SK-N-SH (cell line): ENCODE results near the gene ELMO1. TPM values are rescaled to one million over a fixed set of nuclear protein-coding genes. Genes with fewer than 3 reads are reported as not detected.

Experiments
- CTCF ChIA-PET: fragments of 300-600, 350-600 bp; formaldehyde crosslinking; extraction: SDS; loops from one replicate; lab custom pipeline; 2021; lab: Yijun Ruan, JAX
- POLR2A ChIA-PET: fragments of 350-600 bp; sonication (Branson Sonifier 250); formaldehyde crosslinking; extraction: SDS; loops from one replicate; lab custom pipeline; 2020; ENCODE audit warnings: antibody characterized with exemption, inconsistent platforms; lab: Yijun Ruan, JAX
- DNase-seq: peaks from one replicate; pipeline ENCODE4 v3.0.0; 2012
- H2AFZ ChIP-seq: fragments of 200-600 bp; sonication (generic); 2 replicates; pipeline ENCODE4 v1.8.1; 2016; ENCODE audit warnings: antibody characterized with exemption, mild to moderate bottlenecking, low read depth
- H3F3A ChIP-seq: fragments of 200-600 bp; sonication (generic); replicated peaks from 2 replicates; pipeline ENCODE3; 2016; ENCODE audit warnings: antibody characterized with exemption, mild to moderate bottlenecking; ENCODE audit not compliant: insufficient read depth
- H3K27ac ChIP-seq, 2 experiments: fragments of 200-500 bp in 1 of 2; fragments of 200-600 bp in 1 of 2; sonication (Bioruptor generic) in 1 of 2; sonication (generic), shearing (Covaris generic) in 1 of 2; 2 replicates each; pipeline versions ENCODE4 v1.5.1 to v1.6.1; 2014 to 2016; ENCODE audit warnings: low read depth in 2 of 2, inconsistent platforms in 1 of 2, low read length in 1 of 2, mild to moderate bottlenecking in 1 of 2, mixed read lengths in 1 of 2
- H3K27me3 ChIP-seq: fragments of 200-600 bp; sonication (generic), shearing (Covaris generic); 2 replicates; pipeline ENCODE4 v1.6.1; 2016; ENCODE audit warnings: mixed run types; ENCODE audit not compliant: insufficient read depth
- H3K36me3 ChIP-seq, 2 experiments: fragments of 200-500 bp in 1 of 2; fragments of 200-600 bp in 1 of 2; sonication (Bioruptor generic) in 1 of 2; sonication (generic) in 1 of 2; replicated peaks in 1 of 2; 2 replicates each; pipeline versions ENCODE3 to v1.5.1; 2014 to 2016; ENCODE audit warnings: low read length in 1 of 2, mild to moderate bottlenecking in 1 of 2; ENCODE audit not compliant: insufficient read depth in 2 of 2, control insufficient read depth in 1 of 2
- H3K4me1 ChIP-seq, 2 experiments: fragments of 200-500 bp in 1 of 2; fragments of 200-600 bp in 1 of 2; sonication (Bioruptor generic) in 1 of 2; sonication (generic), shearing (Covaris generic) in 1 of 2; 2 replicates each; pipeline versions ENCODE4 v1.5.1 to v1.6.1; 2014 to 2016; ENCODE audit warnings: low read depth in 1 of 2, low read length in 1 of 2, mixed run types in 1 of 2; ENCODE audit not compliant: insufficient read depth in 2 of 2, control insufficient read depth in 1 of 2
- H3K4me2 ChIP-seq: fragments of 200-600 bp; sonication (generic), shearing (Covaris generic); 2 replicates; pipeline ENCODE4 v1.6.1; 2017; ENCODE audit warnings: mixed run types
- H3K4me3 ChIP-seq, 2 experiments: fragments of 200-500 bp in 1 of 2; fragments of 200-600 bp in 1 of 2; sonication (Bioruptor generic) in 1 of 2; sonication (generic), shearing (Covaris generic) in 1 of 2; 2 replicates each; pipeline versions ENCODE4 v1.5.1 to v1.8.1; 2014 to 2016; ENCODE audit warnings: low read depth in 2 of 2, inconsistent platforms in 1 of 2, low read length in 1 of 2, mild to moderate bottlenecking in 1 of 2, mixed read lengths in 1 of 2, moderate library complexity in 1 of 2
- H3K79me2 ChIP-seq: fragments of 200-600 bp; sonication (generic); 2 replicates; pipeline ENCODE4 v1.8.1; 2017; ENCODE audit warnings: mild to moderate bottlenecking; ENCODE audit not compliant: insufficient read depth
- H3K9ac ChIP-seq: fragments of 200-600 bp; sonication (generic); 2 replicates; pipeline ENCODE4 v1.6.1; 2017; ENCODE audit warnings: mixed run types
- H3K9me2 ChIP-seq: fragments of 200-600 bp; sonication (generic); 2 replicates; pipeline ENCODE4 v1.6.1; 2017; ENCODE audit warnings: mixed run types
- H3K9me3 ChIP-seq: fragments of 200-600 bp; sonication (generic); 2 replicates; pipeline ENCODE4 v1.6.1; 2017; ENCODE audit warnings: mixed run types, mild to moderate bottlenecking, moderate library complexity
- H4K20me1 ChIP-seq: fragments of 200-600 bp; sonication (generic); 2 replicates; pipeline ENCODE4 v1.6.1; 2017; ENCODE audit warnings: mild to moderate bottlenecking, mixed run types; ENCODE audit not compliant: insufficient read depth
- CHD2 ChIP-seq: fragments of 150-350 bp; IDR thresholded peaks from 2 replicates; pipeline ENCODE4 v1.6.1; 2018; ENCODE audit warnings: low read length; ENCODE audit not compliant: partially characterized antibody
- CTCF ChIP-seq: fragments of 200-600 bp; sonication (generic); IDR thresholded peaks from 2 replicates; pipeline ENCODE4 v1.6.1; 2017; ENCODE audit warnings: antibody characterized with exemption, mild to moderate bottlenecking, moderate library complexity
- ELF1 ChIP-seq: IDR thresholded peaks from 2 replicates; pipeline ENCODE4 v1.4.0; 2012
- FOXJ3 ChIP-seq: sonication (generic); formaldehyde crosslinking; IDR thresholded peaks from 2 replicates; pipeline ENCODE4 v1.5.1; 2020; ENCODE audit warnings: mild to moderate bottlenecking, missing genetic modification reagents
- MEF2A ChIP-seq: IDR thresholded peaks from 2 replicates; pipeline ENCODE4 v1.4.0; 2012; ENCODE audit warnings: low read depth, borderline replicate concordance
- POLR2AphosphoS5 ChIP-seq: IDR thresholded peaks from 2 replicates; pipeline ENCODE4 v1.6.1; 2012; ENCODE audit warnings: low read depth, low read length
- RFX5 ChIP-seq: IDR thresholded peaks from 2 replicates; pipeline ENCODE4 v1.6.1; 2012; ENCODE audit warnings: mild to moderate bottlenecking, improper control_type of control experiment, low read length
- RXRA ChIP-seq: IDR thresholded peaks from 2 replicates; pipeline ENCODE4 v1.4.0; 2012; ENCODE audit warnings: low read depth, mild to moderate bottlenecking, borderline replicate concordance
- SIN3A ChIP-seq: IDR thresholded peaks from 2 replicates; pipeline ENCODE4 v1.6.1; 2012; ENCODE audit warnings: low read depth, mild to moderate bottlenecking, low read length, moderate library complexity, borderline replicate concordance
- SMC3 ChIP-seq: IDR thresholded peaks from 2 replicates; pipeline ENCODE4 v1.6.1; 2012; ENCODE audit warnings: low read depth, low read length, improper control_type of control experiment
- TAF1 ChIP-seq: IDR thresholded peaks from 2 replicates; pipeline ENCODE4 v1.6.1; 2012; ENCODE audit warnings: low read depth, mild to moderate bottlenecking, low read length, moderate library complexity, borderline replicate concordance
- USF1 ChIP-seq: IDR thresholded peaks from 2 replicates; pipeline ENCODE4 v1.4.0; 2012; ENCODE audit warnings: low read depth, borderline replicate concordance
- WGBS: methylation state at CpG from one replicate; pipeline ENCODE4 v1.1.6; 2017; ENCODE audit warnings: low lambda C conversion rate; 5-methylcytosine and 5-hydroxymethylcytosine counted together
- polyA plus RNA-seq, 3 experiments: library from polyadenylated mRNA; depleted of rRNA; stranded (reverse); fragments of >200 nt; gene quantifications; 2 replicates each; pipeline ENCODE4 v1.2.3, GENCODE V29; 2012
- TF ChIP-seq, protein P1 (sequence below): IDR thresholded peaks from 2 replicates; pipeline ENCODE4 v1.4.0; 2012; ENCODE audit warnings: low read depth
- TF ChIP-seq, protein P2 (sequence below): IDR thresholded peaks from 2 replicates; pipeline ENCODE4 v1.6.1; 2012; ENCODE audit warnings: mild to moderate bottlenecking, low read depth, low read length, moderate library complexity

The ELMO1 gene
- polyA plus RNA-seq, 1 of the 3 experiments (the other 2 are of a cell fraction) = 0.64 TPM

- 62% methylated on average over 3 of the region's 3 CpGs for WGBS
- Histone ChIP-seq H3F3A (no peaks in the 10 kb centered on the region), H4K20me1 (no peaks in the 10 kb centered on the region), H3K79me2 (no peaks in the 10 kb centered on the region), H3K4me2 (no peak overlapping the region), H3K4me3 (no peak overlapping the region), H3K27me3 (no peaks in the 10 kb centered on the region), H3K9me2 (no peaks in the 10 kb centered on the region), H3K4me1 (peaks cover 0 to 4% of the 10 kb centered on the region in 2 experiments; a peak in 2 of 4 replicates), H3K9ac (no peak overlapping the region), H3K9me3 (0 out of 2 replicates have a peak, but pooled peaks cover 2% of the 10 kb centered on the region), H3K27ac (no peak overlapping the region), H2AFZ (no peak overlapping the region), H3K36me3 (no peaks in the 10 kb centered on the region)
- DNase-seq = no peak
- ChIA-PET CTCF (interaction anchor here (0.6 to 1.0 kb wide), 2 partner anchors 79 to 82 kb away, joined by 3 to 4 read pairs; no protein-coding TSS in a partner anchor), POLR2A (no interaction called here)
- TF ChIP-seq MEF2A (no peak), CTCF (no peak), ELF1 (no peak), CHD2 (no peak), POLR2AphosphoS5 (no peak)
- TF ChIP-seq, protein P1, sequence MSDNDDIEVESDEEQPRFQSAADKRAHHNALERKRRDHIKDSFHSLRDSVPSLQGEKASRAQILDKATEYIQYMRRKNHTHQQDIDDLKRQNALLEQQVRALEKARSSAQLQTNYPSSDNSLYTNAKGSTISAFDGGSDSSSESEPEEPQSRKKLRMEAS = no peak
- TF ChIP-seq, protein P2, sequence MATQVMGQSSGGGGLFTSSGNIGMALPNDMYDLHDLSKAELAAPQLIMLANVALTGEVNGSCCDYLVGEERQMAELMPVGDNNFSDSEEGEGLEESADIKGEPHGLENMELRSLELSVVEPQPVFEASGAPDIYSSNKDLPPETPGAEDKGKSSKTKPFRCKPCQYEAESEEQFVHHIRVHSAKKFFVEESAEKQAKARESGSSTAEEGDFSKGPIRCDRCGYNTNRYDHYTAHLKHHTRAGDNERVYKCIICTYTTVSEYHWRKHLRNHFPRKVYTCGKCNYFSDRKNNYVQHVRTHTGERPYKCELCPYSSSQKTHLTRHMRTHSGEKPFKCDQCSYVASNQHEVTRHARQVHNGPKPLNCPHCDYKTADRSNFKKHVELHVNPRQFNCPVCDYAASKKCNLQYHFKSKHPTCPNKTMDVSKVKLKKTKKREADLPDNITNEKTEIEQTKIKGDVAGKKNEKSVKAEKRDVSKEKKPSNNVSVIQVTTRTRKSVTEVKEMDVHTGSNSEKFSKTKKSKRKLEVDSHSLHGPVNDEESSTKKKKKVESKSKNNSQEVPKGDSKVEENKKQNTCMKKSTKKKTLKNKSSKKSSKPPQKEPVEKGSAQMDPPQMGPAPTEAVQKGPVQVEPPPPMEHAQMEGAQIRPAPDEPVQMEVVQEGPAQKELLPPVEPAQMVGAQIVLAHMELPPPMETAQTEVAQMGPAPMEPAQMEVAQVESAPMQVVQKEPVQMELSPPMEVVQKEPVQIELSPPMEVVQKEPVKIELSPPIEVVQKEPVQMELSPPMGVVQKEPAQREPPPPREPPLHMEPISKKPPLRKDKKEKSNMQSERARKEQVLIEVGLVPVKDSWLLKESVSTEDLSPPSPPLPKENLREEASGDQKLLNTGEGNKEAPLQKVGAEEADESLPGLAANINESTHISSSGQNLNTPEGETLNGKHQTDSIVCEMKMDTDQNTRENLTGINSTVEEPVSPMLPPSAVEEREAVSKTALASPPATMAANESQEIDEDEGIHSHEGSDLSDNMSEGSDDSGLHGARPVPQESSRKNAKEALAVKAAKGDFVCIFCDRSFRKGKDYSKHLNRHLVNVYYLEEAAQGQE = no peak
Observed at GRCh38 chr7:37367010-37367409, 81.7 kb downstream of the ELMO1 start.

- Histone ChIP-seq H3K4me2 (no peak overlapping the region), H3K9me2 (no peaks in the 10 kb centered on the region), H3K9me3 (no peaks in the 10 kb centered on the region), H3K36me3 (no peaks in the 10 kb centered on the region), H4K20me1 (no peaks in the 10 kb centered on the region), H3K27ac (no peak overlapping the region), H3K9ac (no peak overlapping the region), H3K27me3 (no peaks in the 10 kb centered on the region), H3F3A (no peaks in the 10 kb centered on the region), H3K79me2 (no peaks in the 10 kb centered on the region), H3K4me3 (no peak overlapping the region), H3K4me1 (no peaks in the 10 kb centered on the region), H2AFZ (no peak overlapping the region)
- WGBS = 58% methylated on average over 3 of the region's 3 CpGs
- POLR2A ChIA-PET = no interaction called here
- CTCF ChIA-PET = interaction anchor here (0.6 to 1.0 kb wide), 2 partner anchors 79 to 82 kb away, joined by 3 to 4 read pairs; no protein-coding TSS in a partner anchor
- DNase-seq = no peak
- TF ChIP-seq FOXJ3 (CRISPR knock-in tag) = no peak
- TF ChIP-seq, protein P2 = no peak
- TF ChIP-seq TAF1 = no peak
- TF ChIP-seq SMC3 = no peak
- TF ChIP-seq USF1 = no peak
- no peak for TF ChIP-seq SIN3A
- TF ChIP-seq RFX5 = no peak
- no peak for TF ChIP-seq CHD2
- TF ChIP-seq MEF2A = no peak
- no peak for TF ChIP-seq RXRA
Observed at GRCh38 chr7:37366445-37366844, 82.2 kb downstream of the ELMO1 start.
